ENCODE measurements around the gene HMHB1.

DNA sequence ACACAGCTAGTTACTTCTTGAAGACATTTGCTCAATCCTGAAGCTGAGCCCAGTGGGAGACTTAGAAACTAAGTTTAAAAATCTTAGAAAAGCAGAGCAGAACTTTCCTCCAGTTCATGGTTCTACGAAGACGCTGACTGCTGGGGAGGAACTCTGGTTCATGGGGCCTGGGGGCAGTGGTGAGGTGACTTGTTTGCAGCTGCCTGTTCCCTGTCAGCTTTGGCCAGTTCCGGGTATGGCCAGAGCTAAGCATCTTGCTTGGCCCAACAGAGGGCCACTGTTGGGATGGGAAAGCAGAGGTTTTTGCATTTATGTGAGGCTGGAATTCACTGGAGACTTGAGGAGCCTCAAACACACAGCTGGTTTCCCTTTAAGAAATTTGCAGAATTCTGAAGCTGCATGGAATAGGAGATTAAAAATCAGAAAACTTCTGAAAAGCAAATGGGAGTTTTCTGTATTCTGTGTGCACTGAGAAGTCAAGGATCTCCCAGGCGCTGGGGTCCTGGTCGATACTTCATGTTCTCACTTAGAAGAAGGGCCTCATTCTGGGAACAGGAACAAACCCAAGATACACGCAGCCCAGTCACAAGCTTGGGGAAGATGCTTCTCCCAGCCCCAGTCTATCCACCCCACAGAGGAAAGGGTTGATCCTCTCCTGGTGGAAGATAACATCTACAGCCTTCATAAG is 10.6 kb upstream of the HMHB1 start:
- no peak for TF ChIP-seq POLR2A (IDR thresholded peaks at IDR 0.05; ENCODE audit: low read length)
- no peak for TF ChIP-seq GATA1 (IDR thresholded peaks at IDR 0.05; ENCODE audit: low read depth, low read length)
